Neural cell (in vitro differentiated cells): ENCODE results near the gene SH3BGRL. TPM values are rescaled to one million over a fixed set of nuclear protein-coding genes. Genes with fewer than 3 reads are reported as not detected.

Experiments used
- H2AFZ ChIP-seq: fragments of 200-600, 300-800 bp; sonication (generic), shearing (Covaris generic); 2 replicates; pipeline ENCODE4 v1.6.0; 2014; ENCODE audit warnings: low read depth, mild to moderate bottlenecking, antibody characterized with exemption, low read length, moderate library complexity
- H3F3A ChIP-seq: fragments of 200-600 bp; shearing (Covaris generic); 2 replicates; pipeline ENCODE4 v1.6.1; 2016; ENCODE audit warnings: mild to moderate bottlenecking, moderate library complexity, mixed read lengths, antibody characterized with exemption, low read length; ENCODE audit not compliant: insufficient read depth, poor library complexity, severe bottlenecking
- H3K27ac ChIP-seq: fragments of 200-600, 300-800 bp; sonication (generic), shearing (Covaris generic); 2 replicates; pipeline ENCODE4 v1.5.1; 2014; ENCODE audit warnings: mild to moderate bottlenecking, low read length, moderate library complexity
- H3K27me3 ChIP-seq: fragments of 300-800, 200-600 bp; sonication (generic), shearing (Covaris generic); 2 replicates; pipeline ENCODE4 v1.6.0; 2014; ENCODE audit warnings: mild to moderate bottlenecking, low read depth, low read length, moderate library complexity; ENCODE audit not compliant: insufficient read depth
- H3K36me3 ChIP-seq: fragments of 300-800, 200-600 bp; sonication (generic), shearing (Covaris generic); 2 replicates; pipeline ENCODE4 v1.5.1; 2014; ENCODE audit warnings: mild to moderate bottlenecking, antibody characterized with exemption, low read length, moderate library complexity; ENCODE audit not compliant: insufficient read depth
- H3K4me2 ChIP-seq: fragments of 300-800, 200-600 bp; sonication (generic), shearing (Covaris generic); 2 replicates; pipeline ENCODE4 v1.6.0; 2014; ENCODE audit warnings: mild to moderate bottlenecking, low read length
- H3K4me3 ChIP-seq: fragments of 300-800, 200-600 bp; sonication (generic), shearing (Covaris generic); 2 replicates; pipeline ENCODE4 v1.5.1; 2014; ENCODE audit warnings: mild to moderate bottlenecking, low read length, moderate library complexity
- H3K79me2 ChIP-seq: fragments of 200-600 bp; shearing (Covaris generic); replicated peaks from 2 replicates; pipeline ENCODE4 v1.6.0; 2014; ENCODE audit warnings: mild to moderate bottlenecking, low read length, moderate library complexity; ENCODE audit not compliant: insufficient read depth
- H3K9ac ChIP-seq: fragments of 300-800, 200-600 bp; sonication (generic), shearing (Covaris generic); 2 replicates; pipeline ENCODE4 v1.6.1; 2016; ENCODE audit warnings: mild to moderate bottlenecking, low read length, mixed read lengths
- H3K9me2 ChIP-seq: fragments of 200-600 bp; shearing (Covaris generic); 2 replicates; pipeline ENCODE4 v1.6.1; 2016; ENCODE audit warnings: mild to moderate bottlenecking, low read length, mixed read lengths; ENCODE audit not compliant: insufficient read depth
- H3K9me3 ChIP-seq: fragments of 200-600, 300-800 bp; sonication (generic), shearing (Covaris generic); 2 replicates; pipeline ENCODE4 v1.6.1; 2016; ENCODE audit warnings: mild to moderate bottlenecking, mixed run types, low read length, moderate library complexity, mixed read lengths
- H4K20me1 ChIP-seq: fragments of 200-600 bp; shearing (Covaris generic); 2 replicates; pipeline ENCODE4 v1.6.1; 2016; ENCODE audit warnings: mild to moderate bottlenecking, mixed run types; ENCODE audit not compliant: insufficient read depth
- EP300 ChIP-seq: fragments of 450-650 bp; conservative IDR thresholded peaks from 2 replicates; pipeline ENCODE4 v1.6.1; 2014; ENCODE audit warnings: antibody characterized with exemption, mild to moderate bottlenecking, moderate library complexity; ENCODE audit not compliant: poor library complexity, severe bottlenecking
- EZH2 ChIP-seq: fragments of 200-600, 300-800 bp; shearing (Covaris generic), sonication (generic); IDR thresholded peaks from 2 replicates; pipeline ENCODE4 v1.6.1; 2014; ENCODE audit warnings: antibody characterized with exemption, low read length, borderline replicate concordance, mild to moderate bottlenecking; ENCODE audit not compliant: insufficient read depth, poor library complexity, severe bottlenecking
- MXI1 ChIP-seq: fragments of 450-650 bp; conservative IDR thresholded peaks from 2 replicates; pipeline ENCODE4 v1.6.1; 2014; ENCODE audit warnings: antibody characterized with exemption, mild to moderate bottlenecking; ENCODE audit not compliant: poor library complexity, severe bottlenecking
- POLR2AphosphoS5 ChIP-seq: IDR thresholded peaks from 2 replicates; pipeline ENCODE4 v1.6.1; 2012
- RAD21 ChIP-seq: fragments of 450-650 bp; conservative IDR thresholded peaks from 2 replicates; pipeline ENCODE4 v1.6.1; 2014; ENCODE audit warnings: antibody characterized with exemption, mild to moderate bottlenecking, moderate library complexity
- SMC3 ChIP-seq: fragments of 450-650 bp; conservative IDR thresholded peaks from 2 replicates; pipeline ENCODE4 v1.6.1; 2014; ENCODE audit warnings: antibody characterized with exemption, mild to moderate bottlenecking, moderate library complexity; ENCODE audit not compliant: poor library complexity
- TAF1 ChIP-seq: IDR thresholded peaks from 2 replicates; pipeline ENCODE4 v1.6.1; 2012; ENCODE audit warnings: low read depth
- polyA plus RNA-seq: library from polyadenylated mRNA; depleted of rRNA; stranded (reverse); fragments of >200 nt; gene quantifications from 2 replicates; pipeline ENCODE4 v1.2.3, GENCODE V29; 2014
- TF ChIP-seq, protein P1 (sequence below): fragments of 450-650 bp; IDR thresholded peaks from 2 replicates; pipeline ENCODE4 v1.5.1; 2014; ENCODE audit warnings: antibody characterized with exemption, mild to moderate bottlenecking, moderate library complexity; ENCODE audit not compliant: poor library complexity, severe bottlenecking
- TF ChIP-seq, protein P2 (sequence below): IDR thresholded peaks from 2 replicates; pipeline ENCODE4 v1.6.1; 2012; ENCODE audit warnings: borderline replicate concordance

Gene SH3BGRL
- polyA plus RNA-seq, 1 donor from 2014 or later: 120 TPM

DNA sequence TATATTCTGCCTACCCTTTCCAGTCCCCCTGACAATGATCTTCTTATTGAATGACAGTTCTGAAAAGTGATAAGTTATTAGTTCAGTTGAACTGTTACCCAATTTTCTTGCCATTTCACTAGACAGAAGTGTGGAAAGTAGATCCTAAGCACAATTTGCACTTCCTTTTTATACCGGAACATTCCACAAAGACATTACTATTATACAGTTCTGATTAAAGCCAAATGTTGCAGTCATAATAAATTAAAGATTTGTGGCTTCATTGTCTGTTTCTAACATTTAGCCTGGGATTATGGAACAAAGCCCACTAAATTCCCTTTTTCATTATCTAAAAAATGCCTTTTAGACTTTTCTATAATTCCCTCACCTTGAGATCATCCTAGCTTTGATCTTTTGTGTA, 13.8 kb downstream of the SH3BGRL start:
- Histone ChIP-seq H2AFZ (no peak overlapping the region), H3K4me3 (no peak overlapping the region), H3F3A (no peaks in the 10 kb centered on the region), H3K27ac (no peak overlapping the region), H3K79me2 (no peaks in the 10 kb centered on the region), H3K27me3 (no peaks in the 10 kb centered on the region), H3K36me3 (no peaks in the 10 kb centered on the region), H4K20me1 (no peaks in the 10 kb centered on the region), H3K9me3 (no peaks in the 10 kb centered on the region), H3K9ac (no peak overlapping the region), H3K4me2 (no peak overlapping the region), H3K9me2 (no peaks in the 10 kb centered on the region)
- TF ChIP-seq TAF1 (no peak), EP300 (no peak), MXI1 (no peak), SMC3 (no peak), POLR2AphosphoS5 (no peak), EZH2 (no peak), RAD21 (no peak)
- TF ChIP-seq, protein P1, sequence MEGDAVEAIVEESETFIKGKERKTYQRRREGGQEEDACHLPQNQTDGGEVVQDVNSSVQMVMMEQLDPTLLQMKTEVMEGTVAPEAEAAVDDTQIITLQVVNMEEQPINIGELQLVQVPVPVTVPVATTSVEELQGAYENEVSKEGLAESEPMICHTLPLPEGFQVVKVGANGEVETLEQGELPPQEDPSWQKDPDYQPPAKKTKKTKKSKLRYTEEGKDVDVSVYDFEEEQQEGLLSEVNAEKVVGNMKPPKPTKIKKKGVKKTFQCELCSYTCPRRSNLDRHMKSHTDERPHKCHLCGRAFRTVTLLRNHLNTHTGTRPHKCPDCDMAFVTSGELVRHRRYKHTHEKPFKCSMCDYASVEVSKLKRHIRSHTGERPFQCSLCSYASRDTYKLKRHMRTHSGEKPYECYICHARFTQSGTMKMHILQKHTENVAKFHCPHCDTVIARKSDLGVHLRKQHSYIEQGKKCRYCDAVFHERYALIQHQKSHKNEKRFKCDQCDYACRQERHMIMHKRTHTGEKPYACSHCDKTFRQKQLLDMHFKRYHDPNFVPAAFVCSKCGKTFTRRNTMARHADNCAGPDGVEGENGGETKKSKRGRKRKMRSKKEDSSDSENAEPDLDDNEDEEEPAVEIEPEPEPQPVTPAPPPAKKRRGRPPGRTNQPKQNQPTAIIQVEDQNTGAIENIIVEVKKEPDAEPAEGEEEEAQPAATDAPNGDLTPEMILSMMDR: no peak
- TF ChIP-seq, protein P2, sequence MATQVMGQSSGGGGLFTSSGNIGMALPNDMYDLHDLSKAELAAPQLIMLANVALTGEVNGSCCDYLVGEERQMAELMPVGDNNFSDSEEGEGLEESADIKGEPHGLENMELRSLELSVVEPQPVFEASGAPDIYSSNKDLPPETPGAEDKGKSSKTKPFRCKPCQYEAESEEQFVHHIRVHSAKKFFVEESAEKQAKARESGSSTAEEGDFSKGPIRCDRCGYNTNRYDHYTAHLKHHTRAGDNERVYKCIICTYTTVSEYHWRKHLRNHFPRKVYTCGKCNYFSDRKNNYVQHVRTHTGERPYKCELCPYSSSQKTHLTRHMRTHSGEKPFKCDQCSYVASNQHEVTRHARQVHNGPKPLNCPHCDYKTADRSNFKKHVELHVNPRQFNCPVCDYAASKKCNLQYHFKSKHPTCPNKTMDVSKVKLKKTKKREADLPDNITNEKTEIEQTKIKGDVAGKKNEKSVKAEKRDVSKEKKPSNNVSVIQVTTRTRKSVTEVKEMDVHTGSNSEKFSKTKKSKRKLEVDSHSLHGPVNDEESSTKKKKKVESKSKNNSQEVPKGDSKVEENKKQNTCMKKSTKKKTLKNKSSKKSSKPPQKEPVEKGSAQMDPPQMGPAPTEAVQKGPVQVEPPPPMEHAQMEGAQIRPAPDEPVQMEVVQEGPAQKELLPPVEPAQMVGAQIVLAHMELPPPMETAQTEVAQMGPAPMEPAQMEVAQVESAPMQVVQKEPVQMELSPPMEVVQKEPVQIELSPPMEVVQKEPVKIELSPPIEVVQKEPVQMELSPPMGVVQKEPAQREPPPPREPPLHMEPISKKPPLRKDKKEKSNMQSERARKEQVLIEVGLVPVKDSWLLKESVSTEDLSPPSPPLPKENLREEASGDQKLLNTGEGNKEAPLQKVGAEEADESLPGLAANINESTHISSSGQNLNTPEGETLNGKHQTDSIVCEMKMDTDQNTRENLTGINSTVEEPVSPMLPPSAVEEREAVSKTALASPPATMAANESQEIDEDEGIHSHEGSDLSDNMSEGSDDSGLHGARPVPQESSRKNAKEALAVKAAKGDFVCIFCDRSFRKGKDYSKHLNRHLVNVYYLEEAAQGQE: no peak

GRCh38 chrX:81229229-81229628, 27.3 kb downstream of the SH3BGRL start:
- H3K9me2 ChIP-seq: no peaks in the 10 kb centered on the region
- no peaks in the 10 kb centered on the region for H3K9me3 ChIP-seq
- no peak overlapping the region for H3K4me2 ChIP-seq
- H3F3A ChIP-seq: no peaks in the 10 kb centered on the region
- no peak overlapping the region for H3K4me3 ChIP-seq
- H4K20me1 ChIP-seq: no peaks in the 10 kb centered on the region
- TF ChIP-seq, protein P2: no peak
- no peak for TF ChIP-seq SMC3
- no peak for TF ChIP-seq RAD21
- TF ChIP-seq EZH2: no peak
- no peak for TF ChIP-seq POLR2AphosphoS5
- no peak for TF ChIP-seq MXI1
- no peak for TF ChIP-seq TAF1
- TF ChIP-seq, protein P1: no peak
- no peak for TF ChIP-seq EP300
- no peaks in the 10 kb centered on the region for H3K36me3 ChIP-seq
- H3K9ac ChIP-seq: no peak overlapping the region
- H3K79me2 ChIP-seq: no peaks in the 10 kb centered on the region
- H2AFZ ChIP-seq: no peak overlapping the region
- no peaks in the 10 kb centered on the region for H3K27me3 ChIP-seq
- no peak overlapping the region for H3K27ac ChIP-seq
